GM19023 (cell line): Measurements from ENCODE around the gene OPA3.

Experiments used
- ATAC-seq: cut with Tn5 transposase; IDR thresholded peaks from one replicate; pipeline ENCODE4 v1.9.1; 2021; ENCODE audit warnings: mild to moderate bottlenecking, moderate library complexity; ENCODE audit not compliant: unreplicated experiment

OPA3 gene

DNA sequence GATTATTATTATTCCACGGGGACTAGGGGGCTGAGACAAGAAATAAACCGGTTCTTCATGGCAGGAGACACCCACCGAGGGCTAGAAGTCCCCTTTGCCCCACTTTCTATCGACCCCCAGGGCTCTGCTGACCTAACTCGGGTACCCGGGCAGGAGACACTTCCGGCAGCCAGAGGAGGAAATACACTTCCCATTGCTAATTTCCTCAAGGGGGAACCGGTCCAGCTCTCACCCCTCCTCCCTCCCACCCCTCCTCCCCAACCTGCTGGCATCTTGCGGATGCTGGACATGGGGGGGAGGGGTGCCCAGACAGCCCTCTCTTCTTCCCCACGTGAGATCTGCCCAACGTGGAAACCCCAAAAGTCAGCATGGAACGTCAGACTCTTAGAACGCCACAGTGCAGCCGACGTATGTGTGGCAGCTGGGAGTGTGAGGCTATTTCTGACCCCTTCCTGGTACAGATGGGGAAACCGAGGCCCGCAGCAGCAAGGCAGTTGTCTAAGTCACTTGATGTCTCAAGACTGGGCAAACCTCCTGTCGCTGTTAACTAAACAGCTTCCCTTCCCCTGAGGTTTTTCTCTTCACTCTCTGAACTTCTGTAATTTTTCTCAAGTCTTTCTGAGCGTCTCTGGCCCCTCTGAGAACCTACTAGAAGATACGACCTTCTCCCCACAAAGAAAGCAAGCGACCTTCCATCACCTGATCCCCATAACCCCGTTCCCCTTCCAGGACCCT is 13.8 kb upstream of the OPA3 start:
- no peak for ATAC-seq

DNA sequence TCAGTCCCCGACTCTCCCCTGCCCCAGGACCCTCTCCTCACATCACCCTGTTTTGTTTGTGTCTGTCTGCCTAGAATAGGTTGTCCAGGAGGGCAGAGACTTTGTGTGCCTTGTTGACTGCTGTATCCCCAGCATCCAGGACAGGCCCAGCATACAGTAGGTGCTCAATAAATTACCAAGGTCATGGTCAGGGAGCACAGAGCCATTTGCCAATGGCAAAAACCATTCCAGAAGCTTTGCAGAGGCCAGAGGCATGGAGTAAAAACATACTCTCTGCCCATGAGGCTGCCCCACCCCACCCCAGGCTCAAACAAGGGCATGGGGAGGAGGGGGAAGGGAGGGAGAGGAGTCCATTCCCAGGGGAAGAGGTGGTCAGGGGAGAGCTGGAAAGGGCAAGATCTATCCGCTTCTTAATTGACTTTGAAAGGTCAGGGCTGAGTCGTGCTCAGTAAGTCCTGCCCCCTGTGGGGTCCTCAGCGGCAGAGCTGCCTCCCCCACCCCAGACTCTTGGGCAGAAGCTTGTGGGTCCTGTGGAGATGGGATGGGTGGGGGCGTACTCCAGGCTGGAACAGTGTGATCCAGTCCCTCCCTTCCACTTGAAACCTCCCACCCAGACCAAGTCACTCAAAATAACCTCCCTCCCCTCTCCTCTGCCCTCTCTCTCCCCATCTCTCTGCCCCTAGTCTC is 13.0 kb upstream of the OPA3 start:
- no peak for ATAC-seq

DNA sequence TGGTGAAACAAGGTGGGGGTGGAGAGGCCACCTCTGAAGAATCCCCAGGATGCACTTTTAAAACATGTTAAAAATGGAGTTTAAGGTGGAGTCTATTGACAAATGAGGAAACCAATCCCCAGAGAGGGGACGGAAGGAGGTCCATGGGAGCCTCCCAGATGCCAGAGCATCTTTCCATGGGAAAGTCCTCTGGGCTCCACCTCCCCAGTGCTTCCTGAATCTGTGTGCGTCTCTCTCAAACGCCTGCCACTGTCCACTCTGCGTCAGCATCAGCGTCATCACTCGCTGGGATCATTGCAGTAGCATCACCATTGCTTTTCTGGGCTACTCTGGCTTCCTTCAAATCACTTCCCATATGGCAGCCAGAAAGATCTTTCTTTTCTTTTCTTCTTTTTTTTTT is 11.2 kb upstream of the OPA3 start:
- ATAC-seq = no peak

DNA sequence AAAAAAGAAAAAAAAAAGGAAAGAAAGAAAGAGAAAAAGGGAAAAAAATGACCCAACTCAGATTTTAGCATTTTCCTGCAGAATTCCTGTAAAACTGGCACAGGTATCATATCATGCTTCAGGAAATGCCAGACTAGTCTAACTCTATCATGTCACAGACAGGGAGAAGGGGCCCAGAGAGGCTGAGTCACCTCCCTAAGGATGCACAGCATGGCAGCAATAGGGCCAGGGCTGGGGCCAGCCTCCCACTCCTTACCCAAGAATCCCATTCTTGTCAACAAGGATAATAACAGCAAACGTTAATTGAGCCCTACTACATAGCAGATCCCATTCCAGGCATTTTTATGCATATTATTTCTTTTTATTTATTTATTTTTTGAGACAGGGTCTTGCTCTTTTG is 8.9 kb upstream of the OPA3 start:
- no peak for ATAC-seq

DNA sequence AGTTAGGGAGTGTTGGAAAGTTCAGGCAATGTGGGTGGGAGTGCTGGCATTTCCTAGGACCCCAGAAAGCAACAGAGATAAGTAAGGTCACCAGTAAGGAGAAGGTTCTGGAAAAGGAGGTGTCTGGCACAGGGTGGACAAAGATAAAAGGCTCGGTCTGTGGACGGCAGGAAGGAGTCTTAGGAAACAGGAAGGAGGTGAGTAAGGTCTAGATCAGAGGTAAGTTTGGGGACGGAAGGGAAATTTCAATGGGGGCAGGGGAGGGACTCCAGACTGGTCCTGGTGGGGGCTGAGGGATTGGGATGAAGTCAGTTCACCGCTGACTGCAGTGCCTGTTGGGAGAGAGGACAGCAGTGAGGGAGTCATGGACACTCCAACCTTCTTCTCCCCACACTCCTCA is 7.8 kb upstream of the OPA3 start:
- no peak for ATAC-seq

DNA sequence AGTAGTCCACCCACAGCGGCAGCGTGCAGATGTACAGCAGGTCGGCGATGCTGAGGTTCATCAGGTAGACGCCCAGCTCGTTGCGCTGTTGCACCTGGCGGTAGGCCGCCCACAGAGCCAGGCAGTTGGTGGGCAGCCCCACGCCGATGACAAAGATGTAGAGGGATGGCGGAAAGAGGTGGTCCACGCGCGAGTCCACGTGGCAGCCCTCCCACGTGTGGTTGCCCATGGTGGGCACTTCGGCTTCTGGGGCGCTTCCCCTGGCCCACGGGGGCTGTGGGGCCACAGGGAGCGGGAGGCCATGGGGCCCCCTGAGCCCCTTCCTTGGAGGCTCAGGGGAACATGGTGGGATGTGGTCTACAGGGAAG is 7.0 kb upstream of the OPA3 start:
- ATAC-seq = no peak

DNA sequence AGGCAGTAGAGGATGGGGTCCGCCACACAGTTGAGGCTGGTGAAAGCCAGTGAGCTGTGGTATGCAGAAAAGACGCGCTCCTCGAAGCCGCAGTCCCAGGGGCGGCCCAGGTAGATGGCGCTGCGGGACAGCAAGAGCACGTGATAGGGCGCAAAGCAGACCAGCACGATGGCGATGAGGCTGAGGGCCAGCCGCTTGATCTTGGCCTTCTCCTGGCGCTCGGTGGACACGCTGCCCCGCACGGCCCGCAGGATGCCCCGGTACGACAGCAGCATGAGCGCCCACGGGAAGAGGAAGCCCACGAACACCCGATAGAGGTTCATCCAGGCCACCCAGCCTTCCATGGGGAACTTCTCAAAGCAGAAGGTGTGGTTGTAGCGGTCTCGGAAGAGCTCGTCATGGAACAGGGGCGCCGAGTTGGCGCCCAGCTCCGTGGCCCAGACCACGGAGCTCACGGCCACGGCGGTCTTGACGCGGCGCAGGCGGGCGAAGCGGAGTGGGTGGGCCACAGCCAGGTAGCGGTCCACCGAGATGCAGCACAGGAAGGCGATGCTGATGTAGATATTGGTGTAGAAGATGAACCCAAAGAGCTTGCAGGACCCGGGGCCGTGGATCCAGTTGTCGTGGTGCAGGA is 6.5 kb upstream of the OPA3 start:
- ATAC-seq = no peak

DNA sequence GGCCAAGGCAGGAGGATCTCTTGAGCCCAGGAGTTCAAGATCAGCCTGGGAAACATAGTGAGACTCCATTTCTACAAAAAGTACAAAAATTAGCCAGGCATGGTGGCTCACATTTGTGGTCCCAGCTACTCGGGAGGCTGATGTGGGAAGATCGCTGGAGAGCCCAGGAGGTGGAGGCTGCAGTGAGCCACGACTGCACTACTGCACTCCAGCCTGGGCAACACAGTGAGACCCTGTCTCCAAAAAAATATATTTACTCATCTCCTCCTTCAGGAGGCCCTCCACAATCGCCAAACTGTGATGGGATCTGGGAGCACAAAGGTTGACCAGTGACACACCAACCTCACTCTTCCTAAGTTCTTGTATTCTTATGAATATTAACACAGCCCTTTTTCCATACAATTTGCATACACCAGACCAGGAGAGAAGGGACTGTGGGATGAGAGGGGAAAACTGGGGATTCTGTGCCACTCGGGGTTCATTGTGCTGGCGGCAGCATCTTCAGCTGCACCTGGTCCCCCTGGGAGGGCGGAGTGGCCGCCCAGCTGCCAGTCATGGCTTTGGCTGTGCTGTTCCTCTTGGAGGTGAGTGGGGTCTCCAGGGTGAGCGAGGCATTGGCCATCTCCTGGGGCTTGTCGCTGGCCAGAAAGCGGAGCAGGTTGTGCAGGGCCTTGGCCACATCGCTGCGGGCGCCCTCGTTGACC is 5.8 kb upstream of the OPA3 start:
- ATAC-seq = no peak

DNA sequence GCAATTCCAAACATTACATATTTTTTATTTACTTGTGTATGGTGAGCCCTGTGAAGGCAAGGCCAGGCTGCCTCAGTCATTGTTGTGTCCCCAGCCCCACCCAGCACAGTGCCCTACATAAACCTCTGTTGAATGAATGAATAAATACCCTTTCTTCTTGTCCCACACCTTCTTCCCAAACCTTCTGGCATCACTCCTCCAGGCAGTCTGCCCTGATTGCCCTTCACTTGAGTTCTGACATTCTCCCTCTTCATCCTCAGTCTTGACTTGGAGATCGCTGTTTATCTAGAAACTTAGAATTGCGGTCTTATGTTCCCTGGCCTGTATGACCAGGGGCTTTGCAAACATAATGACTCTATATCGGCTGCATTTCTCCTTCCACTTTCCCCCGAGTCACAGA is 5.2 kb upstream of the OPA3 start:
- no peak for ATAC-seq

DNA sequence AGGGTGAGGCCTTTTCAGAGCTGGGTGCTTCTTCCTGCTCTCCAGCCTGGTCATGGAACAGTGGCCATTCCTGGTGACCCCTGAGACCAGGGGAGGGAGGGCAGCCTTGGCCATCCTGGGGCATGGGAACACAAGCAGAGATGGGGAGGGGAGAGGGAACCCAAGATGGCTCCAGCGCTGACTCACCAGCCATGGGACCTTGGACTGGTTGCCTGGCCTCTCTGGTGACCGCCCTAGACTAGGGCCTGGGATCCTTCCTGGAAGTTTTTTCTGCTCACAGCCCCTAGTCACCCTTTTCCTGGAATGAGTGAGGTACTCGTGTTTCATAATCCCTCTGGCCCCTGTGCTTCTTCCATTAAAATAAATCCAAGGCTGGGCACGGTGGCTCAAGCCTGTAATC is 3.3 kb upstream of the OPA3 start:
- ATAC-seq = no peak

DNA sequence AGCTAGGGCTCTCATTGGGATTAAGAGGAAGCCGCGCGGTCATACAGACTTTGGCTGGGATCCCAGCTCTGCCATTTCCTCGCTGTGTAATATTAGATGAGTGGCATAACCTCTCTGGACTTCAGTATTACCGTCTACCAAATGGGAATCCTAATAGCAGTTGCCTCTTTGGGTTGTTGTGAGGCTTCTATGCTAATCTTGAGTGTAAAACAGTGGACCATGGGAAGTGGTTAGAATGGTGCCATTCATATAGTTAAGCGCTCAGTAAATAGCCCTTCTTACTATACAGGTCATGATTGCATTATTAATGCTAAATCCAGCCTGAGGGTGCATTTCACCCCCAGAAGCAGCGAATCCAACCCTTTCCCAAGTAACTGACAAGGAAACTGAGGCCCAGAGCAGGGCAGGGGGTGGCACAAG is 566 bp upstream of the OPA3 start:
- ATAC-seq = no peak

DNA sequence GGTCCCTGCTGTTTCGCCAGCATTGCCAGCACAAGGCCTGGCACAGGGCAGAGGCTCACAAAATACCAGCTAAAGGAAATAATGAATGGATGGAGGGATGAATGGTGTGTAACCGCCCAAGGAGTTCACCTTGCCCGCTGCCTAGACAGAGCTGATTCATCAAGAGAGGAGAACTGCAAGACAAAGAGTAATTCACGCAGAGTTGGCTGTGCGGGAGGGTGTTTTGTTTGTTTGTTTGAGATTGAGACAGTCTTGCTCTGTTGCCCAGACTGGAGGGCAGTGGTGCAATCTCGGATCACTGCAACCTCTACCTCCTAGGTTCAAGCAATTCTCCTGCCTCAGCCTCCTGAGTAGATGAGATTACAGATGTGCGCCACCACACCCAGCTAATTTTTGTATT is 3.0 kb downstream of the OPA3 start:
- no peak for ATAC-seq

DNA sequence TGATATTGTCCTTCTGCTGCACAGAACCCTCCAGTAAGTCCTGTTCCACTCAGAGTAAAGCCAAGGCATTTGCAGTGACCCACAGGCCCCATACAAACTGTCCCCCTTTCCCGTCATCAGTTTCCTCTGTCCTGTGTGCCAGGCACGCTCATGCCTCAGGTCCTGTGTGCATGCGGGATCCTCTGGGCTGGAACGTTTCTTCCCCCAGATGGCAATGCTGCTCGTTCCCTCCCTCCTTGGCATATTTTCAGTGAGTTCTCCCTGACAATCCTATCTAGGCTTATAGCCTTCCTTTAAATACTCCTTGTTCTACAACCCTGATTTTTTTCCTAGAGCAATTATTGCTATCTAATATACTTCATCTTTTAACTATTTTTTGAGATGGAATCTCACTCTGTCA is 5.7 kb downstream of the OPA3 start:
- ATAC-seq = no peak

DNA sequence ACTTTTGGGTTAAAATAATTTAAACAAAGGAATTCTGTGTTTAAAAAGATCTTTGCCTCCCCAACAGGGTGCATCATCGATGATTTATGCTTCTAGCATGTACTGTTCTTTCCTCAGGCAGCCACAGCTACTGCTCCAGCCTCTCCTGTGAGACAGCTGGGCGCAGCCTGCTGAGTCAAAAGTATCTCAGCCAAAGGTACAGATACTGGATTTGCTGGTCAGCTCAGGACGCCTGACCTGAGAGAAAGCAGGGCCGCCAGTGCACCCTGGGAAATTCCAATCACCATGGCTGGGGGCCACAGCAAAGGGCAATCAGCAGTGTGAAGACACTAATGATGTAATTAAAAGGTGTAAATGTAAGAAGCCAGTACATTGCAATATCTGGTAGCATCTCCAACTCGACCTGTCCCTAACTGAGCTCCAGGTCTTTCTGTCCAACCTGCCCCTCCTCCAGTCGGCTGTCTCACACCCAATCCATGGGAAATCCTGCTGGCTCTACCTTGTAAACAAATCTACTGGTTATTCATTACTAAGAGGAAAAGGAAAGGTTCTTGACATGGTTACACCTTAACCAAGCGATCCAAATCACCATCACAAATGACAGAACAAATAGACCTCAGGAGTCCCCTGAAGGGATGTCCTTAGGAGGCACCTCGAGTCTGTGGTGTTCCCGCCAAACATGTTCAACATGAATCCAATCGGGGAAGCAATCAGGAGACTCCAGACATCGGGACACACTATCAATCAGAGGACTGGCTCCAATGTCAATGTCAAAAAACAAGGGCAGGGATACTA is 7.3 kb downstream of the OPA3 start:
- no peak for ATAC-seq

DNA sequence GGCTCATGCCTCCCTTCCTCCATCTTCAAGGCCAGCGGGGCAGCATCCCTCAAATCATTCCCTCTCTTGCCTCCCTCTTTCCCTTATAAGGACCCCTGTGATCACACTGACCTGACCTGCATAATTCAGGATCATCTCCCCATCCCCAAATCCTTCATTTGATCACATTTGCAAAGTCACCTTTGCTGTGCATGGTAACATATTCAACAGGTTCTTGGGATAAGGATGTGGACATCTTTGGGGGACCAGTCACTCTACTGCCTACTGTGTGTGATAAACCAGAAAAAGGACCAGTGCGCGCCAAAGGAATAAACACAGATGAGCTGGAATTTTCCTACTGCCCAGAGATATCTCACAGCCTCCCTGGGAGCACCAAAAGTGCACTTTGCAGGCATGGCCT is 7.9 kb downstream of the OPA3 start:
- ATAC-seq = no peak

DNA sequence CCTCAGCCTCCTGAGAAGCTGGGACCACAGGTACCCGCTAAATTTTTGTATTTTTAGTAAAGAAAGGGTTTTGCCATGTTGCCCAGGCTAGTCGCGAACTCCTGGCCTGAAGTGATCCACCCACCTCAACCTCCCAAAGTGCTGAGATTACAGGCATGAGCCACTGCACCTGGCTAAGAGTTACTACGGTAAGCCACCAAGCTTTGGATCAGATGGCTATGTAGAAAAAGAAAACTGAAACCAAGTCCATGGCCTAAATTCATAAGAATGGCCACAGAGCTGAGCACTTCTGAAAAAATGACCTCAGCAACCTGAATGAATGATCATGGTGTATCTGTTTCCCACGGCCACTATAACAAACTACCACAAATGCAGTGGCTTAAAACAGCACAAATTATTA is 9.4 kb downstream of the OPA3 start:
- no peak for ATAC-seq

DNA sequence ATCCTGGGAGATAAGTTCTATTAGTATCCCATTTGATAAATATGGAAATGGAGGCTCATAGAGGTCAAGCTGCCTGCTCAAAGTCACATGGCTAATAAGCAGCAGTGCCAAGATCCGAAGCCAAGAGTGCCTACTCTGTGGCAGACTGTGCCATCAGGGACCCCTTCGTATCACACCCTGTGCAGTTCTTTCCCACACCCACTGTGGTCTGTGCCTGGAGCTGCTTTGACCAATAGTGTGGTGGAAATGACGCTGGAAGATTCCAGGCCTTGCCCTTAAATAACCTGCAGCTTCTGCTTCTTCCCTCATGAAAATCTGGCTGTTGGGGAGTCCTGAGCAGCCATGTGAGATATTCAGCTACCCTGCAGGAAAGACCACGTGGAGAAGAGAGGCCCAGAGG is 10.1 kb downstream of the OPA3 start:
- no peak for ATAC-seq

DNA sequence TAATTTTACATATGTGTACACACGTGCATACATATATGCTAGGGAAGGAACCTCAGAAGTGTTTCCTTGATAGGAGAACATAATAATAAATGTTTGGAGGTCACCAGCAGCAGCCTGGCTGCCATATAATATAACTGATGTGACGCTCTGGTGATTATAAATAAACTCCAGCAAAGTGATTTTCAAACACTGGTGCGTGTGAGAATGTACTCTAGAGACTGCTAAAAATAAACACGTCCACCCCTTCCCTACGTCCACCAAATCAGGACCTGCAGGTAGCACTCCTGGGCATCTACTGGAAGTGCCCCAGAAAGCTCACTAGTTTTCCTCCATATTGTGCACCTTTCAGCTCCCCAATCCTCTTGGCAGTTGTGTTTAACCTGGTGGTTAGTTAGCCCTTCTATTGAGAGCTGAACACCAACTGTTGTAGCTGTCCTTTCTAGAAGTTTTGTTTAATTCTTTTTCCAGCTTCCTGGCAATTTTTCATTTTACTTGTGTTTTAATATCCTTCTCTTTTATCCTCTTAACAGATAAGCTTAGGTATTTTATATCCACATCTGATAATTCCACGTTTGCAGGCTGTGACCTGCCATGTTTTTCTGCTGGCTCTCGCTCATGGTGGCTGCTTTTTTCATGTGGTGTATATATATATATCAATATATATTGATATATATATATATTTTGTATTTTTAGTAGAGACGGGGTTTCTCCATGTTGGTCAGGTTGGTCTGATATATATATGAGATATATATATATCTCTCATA is 13.0 kb downstream of the OPA3 start:
- ATAC-seq = no peak

DNA sequence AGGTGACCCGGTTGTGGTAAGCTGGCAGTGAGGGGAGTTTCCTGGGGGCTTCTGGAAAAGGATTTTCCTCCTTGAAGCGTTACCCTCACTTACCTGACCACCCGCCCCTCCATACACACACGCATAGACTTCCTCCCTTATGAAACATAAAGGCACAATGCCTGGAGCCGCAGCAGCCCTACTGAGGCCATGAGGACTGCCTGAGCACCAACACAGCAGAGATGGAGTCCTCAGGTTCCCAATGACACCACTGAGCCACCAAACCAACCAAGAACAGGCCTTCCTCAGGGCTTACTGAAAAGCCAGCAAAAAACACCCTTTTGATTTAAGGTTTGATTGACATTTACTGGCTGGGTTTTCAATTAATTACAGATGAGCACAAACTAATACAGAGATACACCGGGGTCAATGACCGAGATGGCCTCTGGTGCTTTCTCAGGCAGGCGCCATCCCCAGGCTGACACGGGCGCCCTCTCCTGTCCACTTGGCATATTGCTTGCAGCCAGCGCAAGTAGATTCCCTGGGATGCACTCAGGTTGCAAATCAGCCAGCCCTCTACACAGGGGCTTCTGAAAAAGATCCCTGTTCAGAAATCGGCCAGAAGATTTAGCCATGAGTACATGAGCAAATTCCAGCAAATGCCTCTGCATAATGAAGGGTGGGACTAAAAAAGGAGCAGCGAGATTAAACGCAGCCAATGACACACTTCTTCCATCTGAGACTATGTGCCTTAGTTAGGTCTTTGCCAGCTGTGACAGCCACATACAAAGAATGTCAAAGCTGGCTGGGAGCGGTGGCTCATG is 14.8 kb downstream of the OPA3 start:
- no peak for ATAC-seq
